ENCODE measurements around the gene SELENOO.

DNA sequence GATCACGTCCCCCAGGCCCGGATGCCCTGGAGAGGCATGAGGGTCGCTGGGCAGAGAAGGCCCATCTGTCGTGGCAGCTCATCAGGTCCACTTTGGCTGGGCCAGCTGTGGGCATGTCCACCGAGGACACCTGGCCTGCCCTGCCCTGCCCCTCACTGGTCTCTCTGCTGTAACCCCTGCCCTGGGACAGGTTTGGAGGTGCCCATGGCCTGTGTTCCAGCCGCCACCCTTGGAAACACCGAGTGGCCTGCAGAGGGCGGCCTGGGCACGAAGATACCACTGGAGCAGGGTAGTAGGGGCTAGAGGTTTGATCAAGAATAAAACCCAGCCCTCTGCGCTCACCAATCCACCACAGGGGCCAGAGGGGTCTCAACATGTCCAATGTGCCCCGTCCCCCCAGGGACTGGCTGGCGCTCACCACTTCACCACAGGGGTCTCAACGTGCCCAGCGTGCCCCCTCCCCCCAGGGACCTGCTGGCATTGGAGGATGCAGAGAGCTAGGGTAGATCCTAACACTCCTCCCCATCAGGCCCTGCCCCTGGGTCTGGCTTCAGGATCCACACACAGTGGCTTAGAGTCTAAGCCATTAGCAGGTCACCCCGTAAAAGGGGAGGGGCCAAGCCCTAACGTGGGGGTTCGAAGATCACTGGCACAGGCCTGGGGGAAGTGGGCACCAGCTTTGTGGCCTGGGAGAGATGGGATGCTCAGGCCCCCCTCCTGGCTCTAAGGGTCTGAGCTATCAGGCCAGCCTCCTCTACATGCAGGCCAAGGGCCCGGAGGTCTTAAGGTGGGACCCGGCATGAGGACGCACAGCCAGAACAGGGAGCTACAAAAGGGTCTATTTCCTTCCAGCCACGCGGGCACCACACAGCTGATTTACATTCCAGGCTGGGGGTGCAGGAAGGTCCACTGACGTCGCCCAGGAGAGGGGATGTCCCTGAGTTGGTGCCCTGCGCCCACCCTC is 51.6 kb downstream of the SELENOO start:
- TF ChIP-seq, protein P1, sequence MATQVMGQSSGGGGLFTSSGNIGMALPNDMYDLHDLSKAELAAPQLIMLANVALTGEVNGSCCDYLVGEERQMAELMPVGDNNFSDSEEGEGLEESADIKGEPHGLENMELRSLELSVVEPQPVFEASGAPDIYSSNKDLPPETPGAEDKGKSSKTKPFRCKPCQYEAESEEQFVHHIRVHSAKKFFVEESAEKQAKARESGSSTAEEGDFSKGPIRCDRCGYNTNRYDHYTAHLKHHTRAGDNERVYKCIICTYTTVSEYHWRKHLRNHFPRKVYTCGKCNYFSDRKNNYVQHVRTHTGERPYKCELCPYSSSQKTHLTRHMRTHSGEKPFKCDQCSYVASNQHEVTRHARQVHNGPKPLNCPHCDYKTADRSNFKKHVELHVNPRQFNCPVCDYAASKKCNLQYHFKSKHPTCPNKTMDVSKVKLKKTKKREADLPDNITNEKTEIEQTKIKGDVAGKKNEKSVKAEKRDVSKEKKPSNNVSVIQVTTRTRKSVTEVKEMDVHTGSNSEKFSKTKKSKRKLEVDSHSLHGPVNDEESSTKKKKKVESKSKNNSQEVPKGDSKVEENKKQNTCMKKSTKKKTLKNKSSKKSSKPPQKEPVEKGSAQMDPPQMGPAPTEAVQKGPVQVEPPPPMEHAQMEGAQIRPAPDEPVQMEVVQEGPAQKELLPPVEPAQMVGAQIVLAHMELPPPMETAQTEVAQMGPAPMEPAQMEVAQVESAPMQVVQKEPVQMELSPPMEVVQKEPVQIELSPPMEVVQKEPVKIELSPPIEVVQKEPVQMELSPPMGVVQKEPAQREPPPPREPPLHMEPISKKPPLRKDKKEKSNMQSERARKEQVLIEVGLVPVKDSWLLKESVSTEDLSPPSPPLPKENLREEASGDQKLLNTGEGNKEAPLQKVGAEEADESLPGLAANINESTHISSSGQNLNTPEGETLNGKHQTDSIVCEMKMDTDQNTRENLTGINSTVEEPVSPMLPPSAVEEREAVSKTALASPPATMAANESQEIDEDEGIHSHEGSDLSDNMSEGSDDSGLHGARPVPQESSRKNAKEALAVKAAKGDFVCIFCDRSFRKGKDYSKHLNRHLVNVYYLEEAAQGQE (IDR thresholded peaks at IDR 0.05; ENCODE audit: low read depth), result no peak
- TF ChIP-seq ZBTB7A (IDR thresholded peaks at IDR 0.05; ENCODE audit: low read depth), result no peak
- TF ChIP-seq, protein P2, sequence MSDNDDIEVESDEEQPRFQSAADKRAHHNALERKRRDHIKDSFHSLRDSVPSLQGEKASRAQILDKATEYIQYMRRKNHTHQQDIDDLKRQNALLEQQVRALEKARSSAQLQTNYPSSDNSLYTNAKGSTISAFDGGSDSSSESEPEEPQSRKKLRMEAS (IDR thresholded peaks at IDR 0.05), result no peak
- no peak for TF ChIP-seq EGR1 (IDR thresholded peaks at IDR 0.05)
- TF ChIP-seq FOXM1 (IDR thresholded peaks at IDR 0.05; ENCODE audit: borderline replicate concordance, low read depth), result no peak
- TF ChIP-seq EP300 (IDR thresholded peaks at IDR 0.05; ENCODE audit: borderline replicate concordance), result no peak
- no peak for TF ChIP-seq TEAD4 (IDR thresholded peaks at IDR 0.05)
- TF ChIP-seq TAF1 (IDR thresholded peaks at IDR 0.05; ENCODE audit: low read depth), result no peak
- peak; percentile 81 for TF ChIP-seq RAD21 (IDR thresholded peaks at IDR 0.05; ENCODE audit: low read depth)
- no peak for TF ChIP-seq CEBPB (IDR thresholded peaks at IDR 0.05)

Data from Ishikawa (cell line).